HG02623 (cell line): ENCODE measurements around the gene SSR2.
"Not testable (repeated sequence)": the region's sequence is repeated elsewhere in the genome, so short reads cannot be mapped to it uniquely, and the experiment has no call there.

ENCODE experiments used
- ATAC-seq: cut with Tn5 transposase; IDR thresholded peaks from one replicate; pipeline ENCODE4 v1.9.1; 2021; ENCODE audit warnings: moderate library complexity; ENCODE audit not compliant: unreplicated experiment

The SSR2 gene

GRCh38 chr1:156048663-156049258 is 28.0 kb upstream of the SSR2 start:
- ATAC-seq: no peak

GRCh38 chr1:156045076-156045475 is 24.3 kb upstream of the SSR2 start:
- ATAC-seq: no peak

GRCh38 chr1:156042828-156043227 is 22.1 kb upstream of the SSR2 start:
- no peak for ATAC-seq

GRCh38 chr1:156034991-156035390 is 14.2 kb upstream of the SSR2 start:
- not testable (repeated sequence) for ATAC-seq

- ATAC-seq: no peak
Measured at GRCh38 chr1:156033011-156033410, 12.3 kb upstream of the SSR2 start.

GRCh38 chr1:156026588-156026987 is 5.8 kb upstream of the SSR2 start:
- ATAC-seq: no peak

- ATAC-seq: no peak
Measured at GRCh38 chr1:156025876-156026275, 5.1 kb upstream of the SSR2 start.

- ATAC-seq: no peak
Measured at GRCh38 chr1:156024801-156025200, 4.0 kb upstream of the SSR2 start.

GRCh38 chr1:156021954-156022353 is 1.2 kb upstream of the SSR2 start:
- ATAC-seq: no peak

- no peak for ATAC-seq
Measured at GRCh38 chr1:156021093-156021428, 310 bp upstream of the SSR2 start.

GRCh38 chr1:156019946-156020292 is 832 bp downstream of the SSR2 start:
- ATAC-seq: no peak

GRCh38 chr1:156014829-156015228 is 5.9 kb downstream of the SSR2 start:
- no peak for ATAC-seq

GRCh38 chr1:156012051-156012817 is 8.5 kb downstream of the SSR2 start:
- peak; percentile 69 for ATAC-seq

GRCh38 chr1:156009404-156009803 is 11.3 kb downstream of the SSR2 start:
- no peak for ATAC-seq

GRCh38 chr1:156006666-156007376 is 13.9 kb downstream of the SSR2 start:
- no peak for ATAC-seq

GRCh38 chr1:156004843-156005584 is 15.7 kb downstream of the SSR2 start:
- ATAC-seq: no peak

- ATAC-seq: no peak
Measured at GRCh38 chr1:156003923-156004188, 16.9 kb downstream of the SSR2 start.

GRCh38 chr1:156002188-156002911 is 18.4 kb downstream of the SSR2 start:
- no peak for ATAC-seq

- ATAC-seq: no peak
Measured at GRCh38 chr1:156001662-156002171, 19.0 kb downstream of the SSR2 start.

GRCh38 chr1:156001021-156001661 is 19.6 kb downstream of the SSR2 start:
- ATAC-seq: no peak
